ENCODE measurements around the gene MESP1.
"Not testable (repeated sequence)": the region's sequence is repeated elsewhere in the genome, so short reads cannot be mapped to it uniquely, and the experiment has no call there.

The MESP1 gene

GRCh38 chr15:89792106-89792805, 41.2 kb upstream of the MESP1 start:
- TF ChIP-seq ZNF274 (IDR thresholded peaks at IDR 0.05; ENCODE audit: low read depth, low read length) (no peak), YY1 (IDR thresholded peaks at IDR 0.05; ENCODE audit: insufficient read depth, insufficient read length) (no peak), SUZ12 (IDR thresholded peaks at IDR 0.05; ENCODE audit: extremely low read depth, insufficient read depth, insufficient read length) (no peak)

GRCh38 chr15:89790661-89791060, 39.6 kb upstream of the MESP1 start:
- H3K27me3 ChIP-seq (ENCODE audit: insufficient read depth, insufficient read length): no peaks in the 10 kb centered on the region
- H3K9me3 ChIP-seq (ENCODE audit: insufficient read depth, low read length): peaks cover 13% of the 10 kb centered on the region
- no peak overlapping the region for H3K9ac ChIP-seq (ENCODE audit: insufficient read length, low read depth)
- H3K36me3 ChIP-seq (ENCODE audit: insufficient read depth, insufficient read length, low read length): no peaks in the 10 kb centered on the region
- no peak overlapping the region for H3K4me3 ChIP-seq (ENCODE audit: insufficient read length, low read depth)
- TF ChIP-seq ZNF274 (IDR thresholded peaks at IDR 0.05; ENCODE audit: low read depth, low read length) (no peak), YY1 (IDR thresholded peaks at IDR 0.05; ENCODE audit: insufficient read depth, insufficient read length) (no peak), SUZ12 (IDR thresholded peaks at IDR 0.05; ENCODE audit: extremely low read depth, insufficient read depth, insufficient read length) (no peak)
- DNase-seq (ENCODE audit: low read depth, low spot score): no peak
- no peaks in the 10 kb centered on the region for H3K4me1 ChIP-seq (ENCODE audit: insufficient read depth, insufficient read length)

More at GRCh38 chr15:89792106-89792805, 41.2 kb upstream of the MESP1 start:
- Histone ChIP-seq H3K4me1 (ENCODE audit: insufficient read depth, insufficient read length) (no peaks in the 10 kb centered on the region), H3K9me3 (ENCODE audit: insufficient read depth, low read length) (peaks cover 13% of the 10 kb centered on the region), H3K9ac (ENCODE audit: insufficient read length, low read depth) (no peak overlapping the region), H3K27me3 (ENCODE audit: insufficient read depth, insufficient read length) (no peaks in the 10 kb centered on the region), H3K36me3 (ENCODE audit: insufficient read depth, insufficient read length, low read length) (no peaks in the 10 kb centered on the region), H3K4me3 (ENCODE audit: insufficient read length, low read depth) (no peak overlapping the region)
- DNase-seq (ENCODE audit: low read depth, low spot score): no peak

DNA sequence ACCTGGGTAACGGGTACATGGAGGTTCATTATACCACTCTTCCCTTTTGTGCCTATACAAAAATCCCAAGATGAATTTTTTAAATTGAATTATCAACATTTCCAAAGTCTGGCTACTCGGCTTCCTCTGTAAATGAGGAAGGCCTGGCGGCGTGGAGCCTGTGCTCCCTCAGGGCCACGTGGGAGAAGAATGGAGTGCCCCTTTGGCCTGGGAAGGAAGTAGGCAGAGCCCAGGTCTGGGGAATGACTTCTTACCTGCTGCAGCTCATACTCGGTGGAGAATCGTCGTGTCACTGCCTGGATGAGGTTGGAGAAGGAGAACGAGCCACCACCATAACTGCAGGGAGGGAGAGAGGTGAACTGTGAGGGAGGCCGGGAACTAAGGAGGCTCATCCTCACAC, 39.2 kb upstream of the MESP1 start:
- Histone ChIP-seq H3K36me3 (ENCODE audit: insufficient read depth, insufficient read length, low read length) (no peaks in the 10 kb centered on the region), H3K4me3 (ENCODE audit: insufficient read length, low read depth) (no peak overlapping the region), H3K9me3 (ENCODE audit: insufficient read depth, low read length) (peaks cover 13% of the 10 kb centered on the region), H3K4me1 (ENCODE audit: insufficient read depth, insufficient read length) (no peaks in the 10 kb centered on the region), H3K27me3 (ENCODE audit: insufficient read depth, insufficient read length) (no peaks in the 10 kb centered on the region), H3K9ac (ENCODE audit: insufficient read length, low read depth) (no peak overlapping the region)
- no peak for TF ChIP-seq YY1 (IDR thresholded peaks at IDR 0.05; ENCODE audit: insufficient read depth, insufficient read length)
- TF ChIP-seq SUZ12 (IDR thresholded peaks at IDR 0.05; ENCODE audit: extremely low read depth, insufficient read depth, insufficient read length): no peak
- TF ChIP-seq ZNF274 (IDR thresholded peaks at IDR 0.05; ENCODE audit: low read depth, low read length): no peak
- no peak for DNase-seq (ENCODE audit: low read depth, low spot score)

GRCh38 chr15:89788585-89788984, 37.5 kb upstream of the MESP1 start:
- H3K27me3 ChIP-seq (ENCODE audit: insufficient read depth, insufficient read length); DNase-seq (ENCODE audit: low read depth, low spot score); H3K4me3 ChIP-seq (ENCODE audit: insufficient read length, low read depth); H3K9ac ChIP-seq (ENCODE audit: insufficient read length, low read depth); H3K36me3 ChIP-seq (ENCODE audit: insufficient read depth, insufficient read length, low read length): not testable (repeated sequence)
- peaks cover 13% of the 10 kb centered on the region for H3K9me3 ChIP-seq (ENCODE audit: insufficient read depth, low read length)
- H3K4me1 ChIP-seq (ENCODE audit: insufficient read depth, insufficient read length): peaks cover 12% of the 10 kb centered on the region

GRCh38 chr15:89787944-89788343, 36.9 kb upstream of the MESP1 start:
- peaks cover 15% of the 10 kb centered on the region for H3K4me1 ChIP-seq (ENCODE audit: insufficient read depth, insufficient read length)
- no peaks in the 10 kb centered on the region for H3K36me3 ChIP-seq (ENCODE audit: insufficient read depth, insufficient read length, low read length)
- TF ChIP-seq ZNF274 (IDR thresholded peaks at IDR 0.05; ENCODE audit: low read depth, low read length): no peak
- no peak for TF ChIP-seq SUZ12 (IDR thresholded peaks at IDR 0.05; ENCODE audit: extremely low read depth, insufficient read depth, insufficient read length)
- TF ChIP-seq YY1 (IDR thresholded peaks at IDR 0.05; ENCODE audit: insufficient read depth, insufficient read length): no peak
- H3K27me3 ChIP-seq (ENCODE audit: insufficient read depth, insufficient read length): no peaks in the 10 kb centered on the region
- H3K4me3 ChIP-seq (ENCODE audit: insufficient read length, low read depth): no peak overlapping the region
- peaks cover 13% of the 10 kb centered on the region for H3K9me3 ChIP-seq (ENCODE audit: insufficient read depth, low read length)
- no peak overlapping the region for H3K9ac ChIP-seq (ENCODE audit: insufficient read length, low read depth)
- DNase-seq (ENCODE audit: low read depth, low spot score): no peak

GRCh38 chr15:89785774-89786140, 34.7 kb upstream of the MESP1 start:
- TF ChIP-seq YY1 (IDR thresholded peaks at IDR 0.05; ENCODE audit: insufficient read depth, insufficient read length) (no peak), ZNF274 (IDR thresholded peaks at IDR 0.05; ENCODE audit: low read depth, low read length) (no peak), SUZ12 (IDR thresholded peaks at IDR 0.05; ENCODE audit: extremely low read depth, insufficient read depth, insufficient read length) (no peak)
- Histone ChIP-seq H3K4me3 (ENCODE audit: insufficient read length, low read depth) (no peak overlapping the region), H3K9ac (ENCODE audit: insufficient read length, low read depth) (no peak overlapping the region), H3K36me3 (ENCODE audit: insufficient read depth, insufficient read length, low read length) (no peaks in the 10 kb centered on the region), H3K27me3 (ENCODE audit: insufficient read depth, insufficient read length) (no peaks in the 10 kb centered on the region), H3K4me1 (ENCODE audit: insufficient read depth, insufficient read length) (peaks cover 23% of the 10 kb centered on the region), H3K9me3 (ENCODE audit: insufficient read depth, low read length) (peaks cover 13% of the 10 kb centered on the region)
- DNase-seq (ENCODE audit: low read depth, low spot score): no peak

GRCh38 chr15:89785064-89785773, 34.2 kb upstream of the MESP1 start:
- H3K9ac ChIP-seq (ENCODE audit: insufficient read length, low read depth): no peak overlapping the region
- peaks cover 23% of the 10 kb centered on the region for H3K4me1 ChIP-seq (ENCODE audit: insufficient read depth, insufficient read length)
- no peak overlapping the region for H3K4me3 ChIP-seq (ENCODE audit: insufficient read length, low read depth)
- no peaks in the 10 kb centered on the region for H3K36me3 ChIP-seq (ENCODE audit: insufficient read depth, insufficient read length, low read length)
- H3K9me3 ChIP-seq (ENCODE audit: insufficient read depth, low read length): peaks cover 13% of the 10 kb centered on the region
- no peak for DNase-seq (ENCODE audit: low read depth, low spot score)
- H3K27me3 ChIP-seq (ENCODE audit: insufficient read depth, insufficient read length): no peaks in the 10 kb centered on the region
- TF ChIP-seq SUZ12 (IDR thresholded peaks at IDR 0.05; ENCODE audit: extremely low read depth, insufficient read depth, insufficient read length) (no peak), YY1 (IDR thresholded peaks at IDR 0.05; ENCODE audit: insufficient read depth, insufficient read length) (no peak), ZNF274 (IDR thresholded peaks at IDR 0.05; ENCODE audit: low read depth, low read length) (no peak)

Data from NT2/D1 (cell line).